ENCODE data around the gene TIGD7.

TIGD7 gene

GRCh38 chr16:3305109-3306068 is at the start of gene TIGD7, which contains the start of gene ZNF75A:
Gene TIGD7 (minus strand): TSS chr16:3305430. CDS start chr16:3300614, 4,816 bp downstream.
Gene ZNF75A (plus strand): TSS chr16:3305497. CDS start chr16:3308429, 2,932 bp downstream.
- Histone ChIP-seq H3K27ac (ENCODE audit: low read length) (peak within 1 kb of the TSS; percentile 75), H3K4me1 (ENCODE audit: low read length) (peaks cover 10% of the 10 kb centered on the region; the same call in 1 of the 2 replicates), H3K36me3 (replicated peaks; ENCODE audit: insufficient read depth, low read length) (peaks cover 14% of the 10 kb centered on the region), H3F3A (ENCODE audit: insufficient read depth, low read length) (no peaks in the 10 kb centered on the region), H2AFZ (ENCODE audit: low read length) (peak within 1 kb of the TSS; percentile 91), H4K20me1 (ENCODE audit: insufficient read depth, low read length) (no peaks in the 10 kb centered on the region), H3K27me3 (replicated peaks; ENCODE audit: insufficient read depth, low read length) (no peaks in the 10 kb centered on the region), H3K9ac (ENCODE audit: low read length) (peak within 1 kb of the TSS; percentile 76), H3K4me3 (ENCODE audit: low read length) (peak within 1 kb of the TSS; percentile 72), H3K4me2 (ENCODE audit: low read depth, low read length) (peak within 1 kb of the TSS; percentile 89), H3K9me2 (replicated peaks; ENCODE audit: insufficient read depth, low read length) (no peaks in the 10 kb centered on the region), H3K9me3 (replicated peaks; ENCODE audit: insufficient read depth, low read length) (no peaks in the 10 kb centered on the region), H3K79me2 (ENCODE audit: low read length) (peaks cover 5% of the 10 kb centered on the region)
- peak; percentile 90 for DNase-seq
- TF ChIP-seq EZH2phosphoT487 (IDR thresholded peaks at IDR 0.05; ENCODE audit: low read length), result no peak
- 0 out of 2 replicates have a peak, but pooled peaks have one; percentile 10 for TF ChIP-seq CTCF (IDR thresholded peaks at IDR 0.05; ENCODE audit: low read length)
- TF ChIP-seq EZH2 (optimal IDR thresholded peaks at IDR 0.05; ENCODE audit: low read depth, low read length), result no peak

- Histone ChIP-seq H3K36me3 (replicated peaks; ENCODE audit: insufficient read depth, low read length) (no peaks in the 10 kb centered on the region), H3K4me3 (ENCODE audit: low read length) (peak overlapping the region; percentile 39), H4K20me1 (ENCODE audit: insufficient read depth, low read length) (no peaks in the 10 kb centered on the region), H2AFZ (ENCODE audit: low read length) (peak overlapping the region; percentile 94), H3K79me2 (ENCODE audit: low read length) (no peaks in the 10 kb centered on the region), H3K9me3 (replicated peaks; ENCODE audit: insufficient read depth, low read length) (no peaks in the 10 kb centered on the region), H3K4me2 (ENCODE audit: low read depth, low read length) (peak overlapping the region; percentile 88), H3K4me1 (ENCODE audit: low read length) (peaks cover 23% of the 10 kb centered on the region), H3K27ac (ENCODE audit: low read length) (peak overlapping the region; percentile 98), H3K9me2 (replicated peaks; ENCODE audit: insufficient read depth, low read length) (no peaks in the 10 kb centered on the region), H3F3A (ENCODE audit: insufficient read depth, low read length) (peaks cover 23% of the 10 kb centered on the region), H3K27me3 (replicated peaks; ENCODE audit: insufficient read depth, low read length) (no peaks in the 10 kb centered on the region), H3K9ac (ENCODE audit: low read length) (peak overlapping the region; percentile 64)
- no peak for TF ChIP-seq CTCF (IDR thresholded peaks at IDR 0.05; ENCODE audit: low read length)
- no peak for TF ChIP-seq EZH2 (optimal IDR thresholded peaks at IDR 0.05; ENCODE audit: low read depth, low read length)
- TF ChIP-seq EZH2phosphoT487 (IDR thresholded peaks at IDR 0.05; ENCODE audit: low read length), result no peak
- no peak for DNase-seq
These were observed 43.9 kb upstream of the TIGD7 start for GRCh38 chr16:3349175-3349574.

GRCh38 chr16:3348547-3349167 is 43.4 kb upstream of the TIGD7 start:
- TF ChIP-seq EZH2 (optimal IDR thresholded peaks at IDR 0.05; ENCODE audit: low read depth, low read length), result no peak
- peak overlapping the region; percentile 94 for H2AFZ ChIP-seq (ENCODE audit: low read length)
- no peaks in the 10 kb centered on the region for H3K9me3 ChIP-seq (replicated peaks; ENCODE audit: insufficient read depth, low read length)
- H3K9me2 ChIP-seq (replicated peaks; ENCODE audit: insufficient read depth, low read length), result no peaks in the 10 kb centered on the region
- peak overlapping the region; percentile 64 for H3K9ac ChIP-seq (ENCODE audit: low read length)
- H4K20me1 ChIP-seq (ENCODE audit: insufficient read depth, low read length), result no peaks in the 10 kb centered on the region
- peak overlapping the region; percentile 98 for H3K27ac ChIP-seq (ENCODE audit: low read length)
- H3K4me1 ChIP-seq (ENCODE audit: low read length), result peaks cover 23% of the 10 kb centered on the region
- no peaks in the 10 kb centered on the region for H3K36me3 ChIP-seq (replicated peaks; ENCODE audit: insufficient read depth, low read length)
- H3K4me3 ChIP-seq (ENCODE audit: low read length), result peak overlapping the region; percentile 39
- H3F3A ChIP-seq (ENCODE audit: insufficient read depth, low read length), result peaks cover 23% of the 10 kb centered on the region
- H3K79me2 ChIP-seq (ENCODE audit: low read length), result no peaks in the 10 kb centered on the region
- peak overlapping the region; percentile 88; the same call in 1 of the 2 replicates for H3K4me2 ChIP-seq (ENCODE audit: low read depth, low read length)
- DNase-seq, result peak; percentile 96
- no peaks in the 10 kb centered on the region for H3K27me3 ChIP-seq (replicated peaks; ENCODE audit: insufficient read depth, low read length)

All from MM.1S (cell line).